Neural cell (in vitro differentiated cells): ENCODE results near the gene LPIN1. TPM values are rescaled to one million over a fixed set of nuclear protein-coding genes. Genes with fewer than 3 reads are reported as not detected.

Experiments used
- H2AFZ ChIP-seq: fragments of 200-600, 300-800 bp; sonication (generic), shearing (Covaris generic); 2 replicates; pipeline ENCODE4 v1.6.0; 2014; ENCODE audit warnings: low read depth, mild to moderate bottlenecking, antibody characterized with exemption, low read length, moderate library complexity
- H3F3A ChIP-seq: fragments of 200-600 bp; shearing (Covaris generic); 2 replicates; pipeline ENCODE4 v1.6.1; 2016; ENCODE audit warnings: mild to moderate bottlenecking, moderate library complexity, mixed read lengths, antibody characterized with exemption, low read length; ENCODE audit not compliant: insufficient read depth, poor library complexity, severe bottlenecking
- H3K27ac ChIP-seq: fragments of 200-600, 300-800 bp; sonication (generic), shearing (Covaris generic); 2 replicates; pipeline ENCODE4 v1.5.1; 2014; ENCODE audit warnings: mild to moderate bottlenecking, low read length, moderate library complexity
- H3K27me3 ChIP-seq: fragments of 300-800, 200-600 bp; sonication (generic), shearing (Covaris generic); 2 replicates; pipeline ENCODE4 v1.6.0; 2014; ENCODE audit warnings: mild to moderate bottlenecking, low read depth, low read length, moderate library complexity; ENCODE audit not compliant: insufficient read depth
- H3K36me3 ChIP-seq: fragments of 300-800, 200-600 bp; sonication (generic), shearing (Covaris generic); 2 replicates; pipeline ENCODE4 v1.5.1; 2014; ENCODE audit warnings: mild to moderate bottlenecking, antibody characterized with exemption, low read length, moderate library complexity; ENCODE audit not compliant: insufficient read depth
- H3K4me2 ChIP-seq: fragments of 300-800, 200-600 bp; sonication (generic), shearing (Covaris generic); 2 replicates; pipeline ENCODE4 v1.6.0; 2014; ENCODE audit warnings: mild to moderate bottlenecking, low read length
- H3K4me3 ChIP-seq: fragments of 300-800, 200-600 bp; sonication (generic), shearing (Covaris generic); 2 replicates; pipeline ENCODE4 v1.5.1; 2014; ENCODE audit warnings: mild to moderate bottlenecking, low read length, moderate library complexity
- H3K79me2 ChIP-seq: fragments of 200-600 bp; shearing (Covaris generic); replicated peaks from 2 replicates; pipeline ENCODE4 v1.6.0; 2014; ENCODE audit warnings: mild to moderate bottlenecking, low read length, moderate library complexity; ENCODE audit not compliant: insufficient read depth
- H3K9ac ChIP-seq: fragments of 300-800, 200-600 bp; sonication (generic), shearing (Covaris generic); 2 replicates; pipeline ENCODE4 v1.6.1; 2016; ENCODE audit warnings: mild to moderate bottlenecking, low read length, mixed read lengths
- H3K9me2 ChIP-seq: fragments of 200-600 bp; shearing (Covaris generic); 2 replicates; pipeline ENCODE4 v1.6.1; 2016; ENCODE audit warnings: mild to moderate bottlenecking, low read length, mixed read lengths; ENCODE audit not compliant: insufficient read depth
- H3K9me3 ChIP-seq: fragments of 200-600, 300-800 bp; sonication (generic), shearing (Covaris generic); 2 replicates; pipeline ENCODE4 v1.6.1; 2016; ENCODE audit warnings: mild to moderate bottlenecking, mixed run types, low read length, moderate library complexity, mixed read lengths
- H4K20me1 ChIP-seq: fragments of 200-600 bp; shearing (Covaris generic); 2 replicates; pipeline ENCODE4 v1.6.1; 2016; ENCODE audit warnings: mild to moderate bottlenecking, mixed run types; ENCODE audit not compliant: insufficient read depth
- CTCF ChIP-seq: fragments of 450-650 bp; IDR thresholded peaks from 2 replicates; pipeline ENCODE4 v1.5.1; 2014; ENCODE audit warnings: antibody characterized with exemption, mild to moderate bottlenecking, moderate library complexity; ENCODE audit not compliant: poor library complexity, severe bottlenecking
- EP300 ChIP-seq: fragments of 450-650 bp; conservative IDR thresholded peaks from 2 replicates; pipeline ENCODE4 v1.6.1; 2014; ENCODE audit warnings: antibody characterized with exemption, mild to moderate bottlenecking, moderate library complexity; ENCODE audit not compliant: poor library complexity, severe bottlenecking
- EZH2 ChIP-seq: fragments of 200-600, 300-800 bp; shearing (Covaris generic), sonication (generic); IDR thresholded peaks from 2 replicates; pipeline ENCODE4 v1.6.1; 2014; ENCODE audit warnings: antibody characterized with exemption, low read length, borderline replicate concordance, mild to moderate bottlenecking; ENCODE audit not compliant: insufficient read depth, poor library complexity, severe bottlenecking
- MXI1 ChIP-seq: fragments of 450-650 bp; conservative IDR thresholded peaks from 2 replicates; pipeline ENCODE4 v1.6.1; 2014; ENCODE audit warnings: antibody characterized with exemption, mild to moderate bottlenecking; ENCODE audit not compliant: poor library complexity, severe bottlenecking
- POLR2AphosphoS5 ChIP-seq: IDR thresholded peaks from 2 replicates; pipeline ENCODE4 v1.6.1; 2012
- RAD21 ChIP-seq: fragments of 450-650 bp; conservative IDR thresholded peaks from 2 replicates; pipeline ENCODE4 v1.6.1; 2014; ENCODE audit warnings: antibody characterized with exemption, mild to moderate bottlenecking, moderate library complexity
- REST ChIP-seq: IDR thresholded peaks from 2 replicates; pipeline ENCODE4 v1.6.1; 2012; ENCODE audit warnings: borderline replicate concordance
- SMC3 ChIP-seq: fragments of 450-650 bp; conservative IDR thresholded peaks from 2 replicates; pipeline ENCODE4 v1.6.1; 2014; ENCODE audit warnings: antibody characterized with exemption, mild to moderate bottlenecking, moderate library complexity; ENCODE audit not compliant: poor library complexity
- TAF1 ChIP-seq: IDR thresholded peaks from 2 replicates; pipeline ENCODE4 v1.6.1; 2012; ENCODE audit warnings: low read depth
- polyA plus RNA-seq: library from polyadenylated mRNA; depleted of rRNA; stranded (reverse); fragments of >200 nt; gene quantifications from 2 replicates; pipeline ENCODE4 v1.2.3, GENCODE V29; 2014

LPIN1 gene
- polyA plus RNA-seq, 1 donor from 2014 or later, result 47.5 TPM

- Histone ChIP-seq H3K9me2 (no peaks in the 10 kb centered on the region), H3K36me3 (peaks cover 5% of the 10 kb centered on the region)
These were observed 76.5 kb downstream of the LPIN1 start for GRCh38 chr2:11822746-11823451.

More at GRCh38 chr2:11822746-11823451, 76.5 kb downstream of the LPIN1 start:
- H3K9me3 ChIP-seq, result no peaks in the 10 kb centered on the region
- no peak overlapping the region for H2AFZ ChIP-seq
- H3F3A ChIP-seq, result no peaks in the 10 kb centered on the region
- no peak overlapping the region for H3K4me3 ChIP-seq
- no peaks in the 10 kb centered on the region for H4K20me1 ChIP-seq
- H3K27ac ChIP-seq, result no peak overlapping the region
- H3K79me2 ChIP-seq, result no peaks in the 10 kb centered on the region
- H3K27me3 ChIP-seq, result no peaks in the 10 kb centered on the region
- no peak overlapping the region for H3K9ac ChIP-seq
- no peak overlapping the region for H3K4me2 ChIP-seq
- TF ChIP-seq EZH2, result no peak
- TF ChIP-seq REST, result no peak
- no peak for TF ChIP-seq RAD21
- no peak for TF ChIP-seq SMC3
- TF ChIP-seq MXI1, result no peak
- TF ChIP-seq TAF1, result no peak
- no peak for TF ChIP-seq POLR2AphosphoS5
- no peak for TF ChIP-seq EP300
- TF ChIP-seq CTCF, result no peak
